Fibroblast of pulmonary artery (primary cell): ENCODE measurements around the gene CCDC88A.

ENCODE experiments used
- DNase-seq: peaks from one replicate; pipeline ENCODE4 v3.0.0-alpha.2; 2010; ENCODE audit warnings: low read depth
- H3K4me3 ChIP-seq: replicated peaks from 2 replicates; pipeline ENCODE4 v1.5.1; 2011; ENCODE audit warnings: low read depth, mild to moderate bottlenecking, control low read depth, low read length, moderate library complexity
- CTCF ChIP-seq: IDR thresholded peaks from 2 replicates; pipeline ENCODE4 v1.5.1; 2011; ENCODE audit warnings: mild to moderate bottlenecking, control low read depth, low read length, inconsistent platforms; ENCODE audit errors: missing control alignments

CCDC88A gene

GRCh38 chr2:55384786-55385185 lies 34.9 kb downstream of the CCDC88A start:
- DNase-seq = peak; percentile 19
- no peak for TF ChIP-seq CTCF

DNA sequence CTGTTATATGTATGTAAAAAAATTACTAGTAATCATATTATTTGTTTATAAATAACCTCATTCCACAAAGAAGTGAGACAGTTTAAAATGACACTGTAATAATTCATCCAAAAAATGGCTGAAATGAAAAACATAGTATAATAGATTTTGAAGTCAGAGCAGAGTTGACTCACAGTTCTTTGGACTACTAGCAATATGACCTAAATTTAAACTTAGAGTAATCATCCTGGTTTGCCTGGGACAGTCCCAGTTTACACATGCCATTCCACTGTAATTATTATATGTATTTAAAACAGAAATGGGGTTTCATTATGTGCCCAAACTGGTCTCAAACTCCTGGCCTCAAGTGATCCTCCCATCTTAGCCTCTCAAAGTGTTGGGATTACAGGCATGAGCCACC lies 48.3 kb downstream of the CCDC88A start:
- no peak overlapping the region for H3K4me3 ChIP-seq
- TF ChIP-seq CTCF = no peak
- no peak for DNase-seq

More at GRCh38 chr2:55384786-55385185, 34.9 kb downstream of the CCDC88A start:
- no peak overlapping the region for H3K4me3 ChIP-seq

GRCh38 chr2:55370208-55370607 lies 49.4 kb downstream of the CCDC88A start:
- TF ChIP-seq CTCF = no peak
- H3K4me3 ChIP-seq = no peak overlapping the region
- DNase-seq = no peak

- DNase-seq = no peak
- TF ChIP-seq CTCF = no peak
- H3K4me3 ChIP-seq = no peak overlapping the region
Measured at GRCh38 chr2:55365303-55365702, 54.4 kb downstream of the CCDC88A start.

- TF ChIP-seq CTCF = no peak
- peak; percentile 98 for DNase-seq
Measured at GRCh38 chr2:55364189-55365055, 55.2 kb downstream of the CCDC88A start.

GRCh38 chr2:55363636-55364035 lies 56.0 kb downstream of the CCDC88A start:
- H3K4me3 ChIP-seq = no peak overlapping the region
- no peak for TF ChIP-seq CTCF
- DNase-seq = no peak

More at GRCh38 chr2:55364189-55365055, 55.2 kb downstream of the CCDC88A start:
- H3K4me3 ChIP-seq = no peak overlapping the region
